IgD-negative memory B cell (primary cell): ENCODE results near the gene PLPPR2. TPM values are rescaled to one million over a fixed set of nuclear protein-coding genes. Genes with fewer than 3 reads are reported as not detected.
"Not testable (repeated sequence)": the region's sequence is repeated elsewhere in the genome, so short reads cannot be mapped to it uniquely, and the experiment has no call there.

Source experiments
- H3K27ac Mint-ChIP-seq, 3 donors: one replicate each; pipeline ENCODE4 v1.8.0; 2020 to 2022; ENCODE audit warnings: mild to moderate bottlenecking in 3 of 3, mixed read lengths in 3 of 3, moderate library complexity in 1 of 3
- H3K27me3 Mint-ChIP-seq: one replicate; pipeline ENCODE4 v1.8.0; 2021; ENCODE audit warnings: mixed read lengths
- H3K36me3 Mint-ChIP-seq: one replicate; pipeline ENCODE4 v1.8.0; 2020; ENCODE audit warnings: mild to moderate bottlenecking, mixed read lengths
- H3K4me1 Mint-ChIP-seq, 3 donors: one replicate each; pipeline ENCODE4 v1.8.0; 2020 to 2022; ENCODE audit warnings: mixed read lengths in 3 of 3, mild to moderate bottlenecking in 1 of 3
- H3K4me3 Mint-ChIP-seq, 4 donors: one replicate each; pipeline ENCODE4 v1.8.0; 2020 to 2022; ENCODE audit warnings: mild to moderate bottlenecking in 4 of 4, mixed read lengths in 4 of 4, moderate library complexity in 3 of 4
- H3K9me3 Mint-ChIP-seq, 3 donors: one replicate each; pipeline ENCODE4 v1.8.0; 2020 to 2021; ENCODE audit warnings: mixed read lengths in 3 of 3, mild to moderate bottlenecking in 1 of 3
- polyA plus RNA-seq: library from polyadenylated mRNA; unstranded; fragments of 300-500 nt; fragmentation: Illumina TruSeq; gene quantifications from one replicate; pipeline ENCODE4 v1.2.3, GENCODE V29; 2021

The PLPPR2 gene
- polyA plus RNA-seq, 1 donor from 2014 or later, result 1.9 TPM

GRCh38 chr19:11374433-11375142 lies 19.4 kb downstream of the PLPPR2 start, which contains the start of gene SWSAP1:
TSS of gene SWSAP1 (plus strand) at chr19:11374666. CDS start at chr19:11374681, 15 bp downstream.
- H3K4me3 Mint-ChIP-seq, result peak within 1 kb of the TSS in 1 of 4 donors; percentile 71
- H3K36me3 Mint-ChIP-seq, result peaks cover 8% of the 10 kb centered on the region
- H3K27me3 Mint-ChIP-seq, result no peaks in the 10 kb centered on the region
- H3K27ac Mint-ChIP-seq, result no peak within 1 kb of the TSS
- H3K9me3 Mint-ChIP-seq, result peaks cover 0 to 1% (median 0%) of the 10 kb centered on the region in 3 donors
- H3K4me1 Mint-ChIP-seq, result peaks cover 3 to 18% (median 15%) of the 10 kb centered on the region in 3 donors

GRCh38 chr19:11375143-11375948 lies 20.1 kb downstream of the PLPPR2 start:
- H3K27me3 Mint-ChIP-seq, result no peaks in the 10 kb centered on the region
- peaks cover 3 to 23% (median 19%) of the 10 kb centered on the region in 3 donors for H3K4me1 Mint-ChIP-seq
- peaks cover 8% of the 10 kb centered on the region for H3K36me3 Mint-ChIP-seq
- no peak overlapping the region for H3K4me3 Mint-ChIP-seq
- H3K27ac Mint-ChIP-seq, result no peak overlapping the region
- H3K9me3 Mint-ChIP-seq, result peaks cover 0 to 1% (median 0%) of the 10 kb centered on the region in 3 donors

DNA sequence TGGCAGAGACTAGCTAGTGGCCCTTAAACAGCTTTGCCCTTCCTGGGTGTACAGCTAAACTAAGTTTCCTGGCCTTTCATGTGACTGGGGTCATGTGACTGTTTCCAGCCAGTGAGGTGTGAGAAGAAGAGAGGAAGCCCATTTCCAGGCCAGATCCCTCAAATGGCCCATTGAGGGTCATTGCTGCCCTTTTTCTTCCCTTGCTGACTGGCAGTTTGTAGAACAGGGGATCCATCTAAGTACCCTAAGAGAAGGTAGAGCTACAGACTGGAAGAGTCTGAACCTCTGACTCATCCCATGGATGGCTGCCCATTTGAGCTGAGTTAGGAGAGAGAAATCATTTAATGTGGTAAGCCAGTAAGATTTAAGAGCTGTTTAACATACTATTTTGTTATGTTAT lies 22.0 kb downstream of the PLPPR2 start:
- H3K9me3 Mint-ChIP-seq, result peaks cover 0 to 1% (median 0%) of the 10 kb centered on the region in 3 donors
- H3K27me3 Mint-ChIP-seq, result no peaks in the 10 kb centered on the region
- peaks cover 2% of the 10 kb centered on the region for H3K36me3 Mint-ChIP-seq
- H3K4me3 Mint-ChIP-seq, result peak overlapping the region in 3 of 4 donors; percentile 1 to 71 (median 6)
- peak overlapping the region in 2 of 3 donors; percentile 49 to 81 for H3K27ac Mint-ChIP-seq
- peaks cover 15 to 31% (median 21%) of the 10 kb centered on the region in 3 donors for H3K4me1 Mint-ChIP-seq

- Mint-ChIP-seq H3K27me3 (peaks cover 4% of the 10 kb centered on the region), H3K27ac (no peak overlapping the region), H3K4me3 (no peak overlapping the region), H3K36me3 (peaks cover 2% of the 10 kb centered on the region), H3K9me3 (peaks cover 0 to 1% (median 0%) of the 10 kb centered on the region in 3 donors), H3K4me1 (peaks cover 18 to 32% (median 21%) of the 10 kb centered on the region in 3 donors)
Measured at GRCh38 chr19:11377756-11378155, 22.5 kb downstream of the PLPPR2 start.

DNA sequence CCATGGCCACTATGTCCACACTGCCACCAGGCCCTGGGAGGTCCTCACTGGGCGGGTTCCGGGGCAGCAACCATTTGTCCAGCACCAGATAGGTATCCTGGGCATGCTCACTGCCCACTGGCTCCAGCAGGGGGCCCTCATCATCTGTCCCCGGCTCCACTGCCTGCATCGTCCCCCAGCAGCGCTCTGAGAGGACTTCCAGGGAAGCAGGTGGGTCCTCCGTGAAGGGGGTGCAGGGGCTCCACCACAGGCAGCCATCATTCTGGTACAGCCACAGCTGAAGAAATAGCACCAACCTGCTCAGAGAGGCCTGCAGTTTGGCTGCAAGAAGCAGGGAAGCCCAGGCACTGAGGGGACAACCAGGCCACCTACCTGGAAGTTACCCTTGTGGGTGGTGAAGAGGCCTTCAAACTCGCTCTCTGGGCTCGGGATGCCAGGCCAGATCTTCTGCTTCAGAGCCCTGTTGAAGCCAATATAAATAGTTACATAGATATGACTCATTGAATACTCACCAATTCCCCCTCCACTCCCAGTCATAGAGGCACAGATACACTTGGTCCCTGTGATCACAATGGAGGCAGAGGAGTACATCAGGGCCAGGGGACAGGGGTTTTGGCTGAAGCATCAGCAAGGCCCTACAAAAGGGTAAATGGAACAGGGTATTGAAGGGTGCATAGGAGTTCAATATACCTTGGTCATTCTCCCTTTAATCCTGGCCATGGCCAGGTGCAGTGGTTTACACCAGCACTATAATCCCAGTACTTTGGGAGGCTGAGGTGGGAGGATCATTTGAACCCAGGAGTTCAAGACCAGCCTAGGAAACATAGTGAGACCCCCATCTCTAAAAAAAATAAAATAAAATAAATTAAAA lies 23.3 kb downstream of the PLPPR2 start:
- Mint-ChIP-seq H3K36me3 (peaks cover 2% of the 10 kb centered on the region), H3K4me1 (peaks cover 16 to 29% (median 20%) of the 10 kb centered on the region in 3 donors), H3K27me3 (peaks cover 5% of the 10 kb centered on the region), H3K4me3 (no peak overlapping the region), H3K27ac (peak overlapping the region in 1 of 3 donors; percentile 93), H3K9me3 (no peaks in the 10 kb centered on the region)

DNA sequence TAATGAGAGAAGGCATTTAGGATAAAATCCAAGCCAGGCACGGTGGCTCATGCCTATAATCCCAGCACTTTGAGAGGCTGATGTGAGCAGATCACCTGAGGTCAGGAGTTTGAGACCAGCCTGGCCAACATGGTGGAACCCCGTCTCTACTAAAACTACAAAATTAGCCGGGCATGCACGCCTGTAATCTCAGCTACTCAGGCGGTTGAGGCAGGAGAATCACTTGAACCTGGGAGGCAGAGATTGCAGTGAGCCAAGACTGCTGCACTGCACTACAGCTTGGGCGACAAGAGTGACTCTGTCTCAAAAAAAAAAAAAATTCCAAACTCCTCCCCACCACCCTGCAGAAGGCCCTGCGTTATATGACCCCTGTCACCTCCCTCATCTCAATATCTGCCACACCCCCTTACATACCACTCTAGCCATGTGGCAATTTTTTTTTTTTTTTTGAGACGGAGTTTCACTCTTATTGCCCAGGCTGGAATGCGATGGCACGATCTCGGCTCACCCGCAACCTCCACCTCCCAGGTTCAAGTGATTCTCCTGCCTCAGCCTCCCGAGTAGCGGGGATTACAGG lies 24.1 kb downstream of the PLPPR2 start:
- peaks cover 15 to 29% (median 20%) of the 10 kb centered on the region in 3 donors for H3K4me1 Mint-ChIP-seq
- not testable (repeated sequence) for H3K27me3 Mint-ChIP-seq, H3K36me3 Mint-ChIP-seq, H3K9me3 Mint-ChIP-seq, H3K4me3 Mint-ChIP-seq, H3K27ac Mint-ChIP-seq

GRCh38 chr19:11379857-11380350 lies 24.7 kb downstream of the PLPPR2 start:
- no peaks in the 10 kb centered on the region for H3K9me3 Mint-ChIP-seq
- H3K36me3 Mint-ChIP-seq, result peaks cover 2% of the 10 kb centered on the region
- H3K4me1 Mint-ChIP-seq, result peaks cover 19 to 29% (median 20%) of the 10 kb centered on the region in 3 donors
- H3K27me3 Mint-ChIP-seq, result peaks cover 5% of the 10 kb centered on the region
- H3K27ac Mint-ChIP-seq, result peak overlapping the region; percentile 85 to 99 (median 98)
- peak overlapping the region in 2 of 4 donors; percentile 39 to 91 for H3K4me3 Mint-ChIP-seq

DNA sequence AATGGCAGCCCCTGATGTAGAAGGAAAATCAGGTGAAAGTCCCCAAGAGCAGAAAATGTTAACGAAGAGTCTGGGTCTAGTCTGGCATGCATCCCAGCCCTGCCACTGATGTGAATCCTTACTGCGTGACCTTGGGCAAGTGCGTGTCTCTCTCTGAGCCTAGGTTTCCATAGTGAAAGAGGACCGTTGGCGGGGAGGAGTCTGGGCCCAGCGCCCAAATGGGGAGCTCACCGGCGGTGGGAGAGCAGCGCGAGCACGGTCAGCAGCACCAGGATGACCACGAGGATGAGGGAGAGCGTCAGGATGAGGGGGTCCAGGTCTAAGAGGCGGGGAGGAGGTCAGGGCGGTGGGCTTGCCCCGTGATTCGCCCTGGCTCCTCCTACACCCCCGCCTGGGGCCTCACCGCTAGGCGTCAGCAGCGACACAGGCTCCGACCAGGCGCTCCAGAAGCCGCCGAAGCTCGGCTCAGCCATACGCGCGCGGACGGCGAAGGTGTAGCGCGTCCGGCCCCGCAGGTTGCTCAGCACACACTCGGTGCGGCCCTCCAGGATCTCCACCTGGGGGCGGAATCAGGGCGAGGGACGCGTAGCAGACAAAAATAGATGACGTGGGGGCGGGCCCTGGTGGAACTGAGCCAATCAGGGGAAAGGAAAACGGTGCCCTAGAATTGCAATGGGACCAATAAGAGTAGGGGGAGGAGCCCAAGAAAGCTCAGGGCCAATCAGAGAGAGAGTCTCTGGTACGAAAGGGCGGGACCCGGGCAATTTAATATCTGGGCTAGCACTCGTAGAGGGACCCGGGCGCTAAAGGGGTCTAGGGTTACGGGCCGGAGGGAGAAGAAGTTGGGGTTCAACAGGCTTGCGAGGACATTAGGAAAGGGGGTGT lies 25.7 kb downstream of the PLPPR2 start:
- H3K27ac Mint-ChIP-seq, result peak overlapping the region; percentile 85 to 99 (median 98)
- peak overlapping the region; percentile 88 to 98 (median 93) for H3K4me3 Mint-ChIP-seq
- H3K9me3 Mint-ChIP-seq, result no peaks in the 10 kb centered on the region
- peaks cover 5% of the 10 kb centered on the region for H3K27me3 Mint-ChIP-seq
- peaks cover 2% of the 10 kb centered on the region for H3K36me3 Mint-ChIP-seq
- H3K4me1 Mint-ChIP-seq, result peaks cover 17 to 25% (median 20%) of the 10 kb centered on the region in 3 donors

DNA sequence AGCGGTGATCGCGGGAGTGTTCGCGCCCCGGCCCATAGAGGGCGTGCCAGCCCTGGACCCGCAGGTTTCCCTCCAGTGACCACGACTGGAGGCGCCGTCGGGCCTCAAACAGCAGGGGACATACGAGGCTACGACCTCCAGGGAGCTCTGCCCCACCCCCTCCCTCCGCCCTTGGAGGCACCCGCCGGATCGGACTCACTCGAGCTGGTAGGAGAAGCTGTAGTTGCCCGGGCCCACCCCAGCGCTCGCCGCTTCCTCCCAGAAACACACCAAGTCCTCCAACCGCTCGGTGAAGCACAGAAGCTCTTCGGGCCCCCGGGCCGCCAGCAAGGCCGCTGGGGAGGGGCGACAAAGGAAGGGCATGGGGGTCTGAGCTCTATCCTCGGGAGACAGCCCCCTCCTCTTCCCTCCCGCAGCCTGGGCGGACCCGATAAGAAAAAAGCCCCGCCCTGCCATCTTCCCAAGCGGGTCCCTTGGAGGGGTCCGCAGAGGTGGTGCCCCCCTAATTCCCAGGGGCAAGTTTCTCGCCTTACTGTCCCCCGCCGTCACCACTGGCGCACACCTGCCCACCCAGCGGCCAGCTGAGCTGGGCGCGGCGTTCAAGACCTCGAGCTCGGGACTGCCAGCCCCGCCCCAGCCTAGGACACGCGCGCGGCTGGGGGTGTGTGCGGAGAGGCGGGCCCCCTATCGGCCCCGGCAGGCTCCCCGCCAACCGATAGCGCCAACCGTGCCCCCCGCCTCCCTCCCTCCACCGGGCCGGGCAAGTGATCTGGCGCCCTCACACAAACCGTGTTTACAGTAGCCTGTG lies 27.9 kb downstream of the PLPPR2 start:
- Mint-ChIP-seq H3K36me3 (no peaks in the 10 kb centered on the region), H3K27ac (peak overlapping the region; percentile 88 to 98 (median 97)), H3K4me3 (peak overlapping the region; percentile 80 to 92 (median 90)), H3K9me3 (no peaks in the 10 kb centered on the region), H3K27me3 (peaks cover 5% of the 10 kb centered on the region), H3K4me1 (peaks cover 17 to 26% (median 23%) of the 10 kb centered on the region in 3 donors)

DNA sequence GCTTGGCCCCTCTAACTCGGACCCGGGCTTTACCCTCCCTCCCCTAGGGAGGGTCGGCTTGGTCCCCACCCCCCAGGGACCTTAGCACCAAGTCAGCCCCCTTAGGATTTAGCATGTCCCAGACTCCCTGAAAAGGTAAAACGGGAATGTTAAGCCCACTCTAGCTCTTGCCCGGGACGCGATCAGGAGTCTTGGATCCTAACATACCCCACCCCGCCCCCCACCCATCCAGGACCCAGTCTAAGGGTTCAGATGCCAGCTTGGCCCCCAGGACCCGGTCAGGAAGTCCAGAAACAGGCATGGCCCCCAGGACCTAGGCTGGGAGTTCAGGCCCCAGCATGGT lies 28.4 kb downstream of the PLPPR2 start:
- peak overlapping the region in 1 of 3 donors; percentile 98 for H3K27ac Mint-ChIP-seq
- peak overlapping the region; percentile 80 to 92 (median 90) for H3K4me3 Mint-ChIP-seq
- peaks cover 17 to 26% (median 23%) of the 10 kb centered on the region in 3 donors for H3K4me1 Mint-ChIP-seq
- H3K9me3 Mint-ChIP-seq, result no peaks in the 10 kb centered on the region
- H3K27me3 Mint-ChIP-seq, result peaks cover 5% of the 10 kb centered on the region
- no peaks in the 10 kb centered on the region for H3K36me3 Mint-ChIP-seq

- Mint-ChIP-seq H3K36me3 (no peaks in the 10 kb centered on the region), H3K4me1 (peaks cover 17 to 26% (median 23%) of the 10 kb centered on the region in 3 donors), H3K4me3 (peak overlapping the region in 3 of 4 donors; percentile 65 to 79 (median 74)), H3K27me3 (peaks cover 5% of the 10 kb centered on the region), H3K9me3 (no peaks in the 10 kb centered on the region), H3K27ac (peak overlapping the region in 2 of 3 donors; percentile 80 to 98)
Measured at GRCh38 chr19:11384778-11385129, 29.5 kb downstream of the PLPPR2 start.

- Mint-ChIP-seq H3K36me3 (no peaks in the 10 kb centered on the region), H3K4me1 (peaks cover 11 to 12% (median 11%) of the 10 kb centered on the region in 3 donors), H3K4me3 (peak overlapping the region; percentile 53 to 84 (median 70)), H3K27ac (peak overlapping the region; percentile 81 to 87 (median 86)), H3K9me3 (no peaks in the 10 kb centered on the region), H3K27me3 (peaks cover 4% of the 10 kb centered on the region)
Measured at GRCh38 chr19:11387162-11388034, 32.2 kb downstream of the PLPPR2 start.
